Effector memory CD8-positive, alpha-beta T cell (primary cell): ENCODE data around the gene EPHA7.

Experiments
- ATAC-seq: fragments of 150-1000 bp; cut with Tn5 transposase; replicated peaks from 2 replicates; pipeline ENCODE4 v1.10.0; 2021; ENCODE audit warnings: mild to moderate bottlenecking, moderate library complexity
- DNase-seq, 3 experiments: peaks; one replicate each; pipeline ENCODE4 v3.0.0; 2021
- H3K27ac Mint-ChIP-seq, 2 donors: one replicate each; pipeline ENCODE4 v1.8.0; 2022; ENCODE audit warnings: mild to moderate bottlenecking in 2 of 2, mixed read lengths in 2 of 2, moderate library complexity in 2 of 2
- H3K27me3 Mint-ChIP-seq, 2 donors: one replicate each; pipeline ENCODE4 v1.8.0; 2022; ENCODE audit warnings: mixed read lengths in 2 of 2
- H3K36me3 Mint-ChIP-seq: one replicate; pipeline ENCODE4 v1.8.0; 2022; ENCODE audit warnings: mild to moderate bottlenecking, moderate library complexity, mixed read lengths; ENCODE audit not compliant: insufficient read depth
- H3K4me1 Mint-ChIP-seq, 2 donors: one replicate each; pipeline ENCODE4 v1.8.0; 2022; ENCODE audit warnings: low read depth in 2 of 2, mixed read lengths in 2 of 2
- H3K4me3 Mint-ChIP-seq, 2 donors: one replicate each; pipeline ENCODE4 v1.8.0; 2022; ENCODE audit warnings: mild to moderate bottlenecking in 2 of 2, mixed read lengths in 2 of 2, moderate library complexity in 2 of 2
- H3K9me3 Mint-ChIP-seq, 2 donors: one replicate each; pipeline ENCODE4 v1.8.0; 2022; ENCODE audit warnings: mixed read lengths in 2 of 2

The EPHA7 gene

GRCh38 chr6:93295631-93296030 is 123.7 kb downstream of the EPHA7 start:
- no peak overlapping the region for H3K27ac Mint-ChIP-seq
- H3K36me3 Mint-ChIP-seq = no peaks in the 10 kb centered on the region
- H3K27me3 Mint-ChIP-seq = no peaks in the 10 kb centered on the region
- H3K4me3 Mint-ChIP-seq = no peak overlapping the region
- ATAC-seq (no peak), DNase-seq (no peak)
- H3K4me1 Mint-ChIP-seq = no peaks in the 10 kb centered on the region
- peaks cover 6 to 14% of the 10 kb centered on the region in 2 donors for H3K9me3 Mint-ChIP-seq

- Mint-ChIP-seq H3K27me3 (no peaks in the 10 kb centered on the region), H3K4me3 (no peak overlapping the region), H3K4me1 (no peaks in the 10 kb centered on the region), H3K36me3 (no peaks in the 10 kb centered on the region), H3K9me3 (peaks cover 6 to 12% of the 10 kb centered on the region in 2 donors), H3K27ac (no peak overlapping the region)
- DNase-seq (no peak), ATAC-seq (no peak)
These were observed 124.5 kb downstream of the EPHA7 start for GRCh38 chr6:93294879-93295278.

GRCh38 chr6:93293872-93294271 is 125.5 kb downstream of the EPHA7 start:
- H3K9me3 Mint-ChIP-seq = peaks cover 3 to 7% of the 10 kb centered on the region in 2 donors
- H3K27ac Mint-ChIP-seq = no peak overlapping the region
- no peaks in the 10 kb centered on the region for H3K27me3 Mint-ChIP-seq
- H3K4me3 Mint-ChIP-seq = no peak overlapping the region
- DNase-seq (no peak), ATAC-seq (no peak)
- H3K36me3 Mint-ChIP-seq = no peaks in the 10 kb centered on the region
- no peaks in the 10 kb centered on the region for H3K4me1 Mint-ChIP-seq

DNA sequence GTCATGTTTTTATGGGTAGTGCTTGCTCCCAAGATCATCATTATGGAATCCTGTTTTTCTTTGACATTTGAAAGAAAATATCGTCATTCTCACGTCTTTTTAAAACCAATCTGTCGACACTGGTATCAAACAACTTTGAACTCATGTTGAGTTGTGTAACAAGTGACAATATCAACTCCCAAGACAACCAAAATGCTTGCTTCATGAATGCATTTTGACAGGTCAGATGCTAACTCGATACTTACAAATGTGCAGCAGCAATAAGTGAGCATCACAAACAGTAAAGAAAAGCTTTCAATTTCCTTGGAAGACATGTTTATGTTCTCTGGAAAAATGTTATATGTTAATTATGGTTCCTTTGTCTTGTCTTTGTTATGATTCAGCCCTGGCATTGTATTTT is 125.9 kb downstream of the EPHA7 start:
- no peaks in the 10 kb centered on the region for H3K36me3 Mint-ChIP-seq
- DNase-seq = no peak
- no peak overlapping the region for H3K27ac Mint-ChIP-seq
- ATAC-seq = no peak
- no peaks in the 10 kb centered on the region for H3K27me3 Mint-ChIP-seq
- no peak overlapping the region for H3K4me3 Mint-ChIP-seq
- no peaks in the 10 kb centered on the region for H3K4me1 Mint-ChIP-seq
- peaks cover 3 to 7% of the 10 kb centered on the region in 2 donors for H3K9me3 Mint-ChIP-seq

GRCh38 chr6:93282521-93283031 is 136.8 kb downstream of the EPHA7 start:
- peaks cover 4 to 5% of the 10 kb centered on the region in 2 donors for H3K9me3 Mint-ChIP-seq
- no peak for DNase-seq
- no peaks in the 10 kb centered on the region for H3K27me3 Mint-ChIP-seq
- no peak overlapping the region for H3K27ac Mint-ChIP-seq
- no peak for ATAC-seq
- H3K36me3 Mint-ChIP-seq = no peaks in the 10 kb centered on the region
- H3K4me1 Mint-ChIP-seq = no peaks in the 10 kb centered on the region
- H3K4me3 Mint-ChIP-seq = no peak overlapping the region

DNA sequence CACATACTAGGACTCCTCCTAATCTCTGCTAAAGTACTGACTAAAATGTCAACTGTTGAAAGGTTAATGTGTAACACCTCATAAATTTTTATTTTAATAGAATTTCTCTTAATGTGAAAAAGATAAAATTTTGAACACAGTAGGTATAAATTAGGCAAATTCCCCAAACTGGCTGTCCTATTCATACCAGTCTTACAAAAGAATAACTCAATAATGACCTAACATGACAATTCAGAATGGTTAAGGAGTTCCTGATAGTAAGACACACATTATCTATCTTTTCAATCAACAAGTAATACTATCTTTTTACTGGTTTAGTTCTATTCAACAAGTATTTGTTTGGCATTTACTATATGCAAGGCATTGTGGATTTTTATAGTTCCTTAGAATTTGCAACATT is 141.1 kb downstream of the EPHA7 start:
- no peak overlapping the region for H3K27ac Mint-ChIP-seq
- H3K4me3 Mint-ChIP-seq = no peak overlapping the region
- no peak for ATAC-seq
- no peaks in the 10 kb centered on the region for H3K4me1 Mint-ChIP-seq
- no peaks in the 10 kb centered on the region for H3K27me3 Mint-ChIP-seq
- DNase-seq = no peak
- peaks cover 0 to 1% of the 10 kb centered on the region in 2 donors for H3K9me3 Mint-ChIP-seq
- no peaks in the 10 kb centered on the region for H3K36me3 Mint-ChIP-seq

DNA sequence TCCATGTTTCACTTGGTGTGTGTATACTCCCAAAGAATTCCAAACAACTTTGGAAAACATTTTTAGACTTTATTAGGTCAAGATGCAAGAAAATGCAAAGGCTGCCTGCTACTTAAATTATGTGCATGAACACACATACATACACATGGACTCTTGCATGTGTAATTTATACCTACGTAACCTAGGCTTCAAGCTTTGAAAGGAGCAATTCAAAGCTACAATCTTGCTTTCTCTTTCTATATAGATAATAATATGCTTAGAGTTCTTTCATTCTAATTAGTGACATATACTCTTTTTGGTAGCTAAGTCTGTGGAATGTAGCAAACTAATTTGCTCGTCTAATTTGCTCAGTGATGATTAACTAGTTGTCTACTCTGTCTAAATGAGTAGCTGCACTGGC is 146.5 kb downstream of the EPHA7 start:
- Mint-ChIP-seq H3K9me3 (no peaks in the 10 kb centered on the region), H3K27ac (no peak overlapping the region), H3K27me3 (no peaks in the 10 kb centered on the region), H3K36me3 (no peaks in the 10 kb centered on the region), H3K4me1 (no peaks in the 10 kb centered on the region), H3K4me3 (no peak overlapping the region)
- ATAC-seq (no peak), DNase-seq (no peak)

GRCh38 chr6:93272211-93272610 is 147.1 kb downstream of the EPHA7 start:
- DNase-seq (no peak), ATAC-seq (no peak)
- Mint-ChIP-seq H3K4me3 (no peak overlapping the region), H3K4me1 (no peaks in the 10 kb centered on the region), H3K9me3 (no peaks in the 10 kb centered on the region), H3K36me3 (no peaks in the 10 kb centered on the region), H3K27ac (no peak overlapping the region), H3K27me3 (no peaks in the 10 kb centered on the region)

- no peak overlapping the region for H3K4me3 Mint-ChIP-seq
- H3K27ac Mint-ChIP-seq = no peak overlapping the region
These were observed 153.1 kb downstream of the EPHA7 start for GRCh38 chr6:93266116-93266817.

DNA sequence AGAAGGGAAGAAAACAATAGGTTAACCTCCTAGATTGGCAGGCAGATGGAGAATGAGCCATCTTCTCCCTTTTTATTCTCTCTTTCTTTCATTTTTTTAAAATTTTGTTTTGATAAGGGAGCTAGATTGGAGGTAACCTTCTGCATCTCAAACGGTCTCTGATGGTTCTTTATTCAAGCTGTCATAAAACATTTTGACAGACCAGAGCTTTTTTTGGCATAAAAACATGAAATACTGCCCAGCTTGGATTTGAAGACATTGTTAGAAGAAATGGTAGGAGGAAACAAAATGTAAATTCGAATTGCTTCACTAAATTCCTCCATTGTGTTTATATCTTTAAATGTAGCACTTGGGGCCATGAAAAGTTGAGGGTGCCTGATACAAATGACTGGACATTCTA is 158.5 kb downstream of the EPHA7 start:
- Mint-ChIP-seq H3K36me3 (no peaks in the 10 kb centered on the region), H3K4me1 (no peaks in the 10 kb centered on the region), H3K4me3 (no peak overlapping the region), H3K9me3 (peaks cover 0 to 2% of the 10 kb centered on the region in 2 donors), H3K27ac (no peak overlapping the region), H3K27me3 (no peaks in the 10 kb centered on the region)
- no peak for ATAC-seq
- no peak for DNase-seq

More at GRCh38 chr6:93266116-93266817, 153.1 kb downstream of the EPHA7 start:
- DNase-seq (no peak), ATAC-seq (no peak)
- H3K27me3 Mint-ChIP-seq = no peaks in the 10 kb centered on the region
- no peaks in the 10 kb centered on the region for H3K4me1 Mint-ChIP-seq
- no peaks in the 10 kb centered on the region for H3K9me3 Mint-ChIP-seq
- no peaks in the 10 kb centered on the region for H3K36me3 Mint-ChIP-seq

DNA sequence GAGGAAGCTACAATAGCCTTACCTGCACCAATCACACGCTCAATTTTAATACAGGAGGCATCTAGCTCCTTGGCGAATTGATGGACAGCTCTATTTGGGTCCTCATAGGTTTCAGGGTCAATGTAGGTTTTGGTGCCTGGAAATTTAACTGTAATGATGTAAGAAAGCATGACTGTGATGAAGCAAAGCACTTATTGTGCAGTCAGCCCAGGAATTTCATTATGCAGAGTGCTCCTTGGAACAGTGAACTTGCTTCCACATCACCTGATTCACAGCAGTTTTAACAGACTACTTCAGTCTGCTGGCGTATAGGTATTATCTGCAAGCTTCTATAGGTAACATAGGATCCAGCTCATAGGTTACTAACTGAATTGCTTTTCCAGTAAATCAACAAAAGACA is 160.0 kb downstream of the EPHA7 start:
- no peaks in the 10 kb centered on the region for H3K36me3 Mint-ChIP-seq
- H3K9me3 Mint-ChIP-seq = peaks cover 0 to 2% of the 10 kb centered on the region in 2 donors
- H3K27me3 Mint-ChIP-seq = no peaks in the 10 kb centered on the region
- no peak overlapping the region for H3K27ac Mint-ChIP-seq
- no peak for DNase-seq
- no peak for ATAC-seq
- no peak overlapping the region for H3K4me3 Mint-ChIP-seq
- H3K4me1 Mint-ChIP-seq = no peaks in the 10 kb centered on the region

DNA sequence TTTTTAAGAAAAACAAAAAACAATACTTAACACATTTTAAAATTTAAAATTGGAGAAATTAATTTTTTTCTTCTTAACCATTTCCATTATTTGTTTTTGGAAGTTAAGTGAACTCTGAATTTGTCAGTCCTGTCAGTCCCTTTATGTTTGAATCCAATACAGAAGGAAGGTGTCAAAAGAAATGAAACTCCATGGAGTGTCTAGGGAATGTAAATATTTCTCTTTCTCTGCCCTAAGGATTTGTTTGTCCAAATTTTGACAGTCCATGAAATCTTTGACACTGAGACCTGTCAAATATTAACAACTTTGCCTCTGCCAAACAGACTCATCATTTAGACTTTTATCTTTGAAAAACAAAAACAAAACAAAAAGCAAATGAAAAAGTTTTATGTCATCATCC is 166.4 kb downstream of the EPHA7 start:
- H3K9me3 Mint-ChIP-seq = peaks cover 0 to 3% of the 10 kb centered on the region in 2 donors
- H3K4me1 Mint-ChIP-seq = no peaks in the 10 kb centered on the region
- H3K36me3 Mint-ChIP-seq = no peaks in the 10 kb centered on the region
- DNase-seq = no peak
- H3K27me3 Mint-ChIP-seq = no peaks in the 10 kb centered on the region
- ATAC-seq = no peak
- H3K4me3 Mint-ChIP-seq = no peak overlapping the region
- no peak overlapping the region for H3K27ac Mint-ChIP-seq

DNA sequence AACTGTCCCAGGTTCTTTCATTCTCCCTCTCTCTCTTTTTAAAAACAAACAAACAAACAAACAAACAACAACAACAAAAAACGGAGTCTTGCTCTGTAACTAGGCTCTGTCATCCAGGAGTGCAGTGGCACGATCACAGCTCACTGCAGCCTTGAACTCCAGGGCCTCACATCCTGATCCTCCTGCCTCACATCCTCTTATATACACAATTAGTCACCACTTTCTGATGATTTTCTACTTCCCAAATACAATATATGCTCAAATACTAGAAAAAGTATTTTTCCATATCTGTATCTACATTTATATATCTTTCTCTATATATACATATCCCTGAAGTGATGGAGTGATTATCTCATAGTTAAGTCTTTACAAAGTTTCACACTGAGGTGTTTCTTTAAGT is 170.7 kb downstream of the EPHA7 start:
- no peak for DNase-seq
- no peak for ATAC-seq
- Mint-ChIP-seq H3K36me3 (peaks cover 4% of the 10 kb centered on the region), H3K27ac (no peak overlapping the region), H3K4me1 (no peaks in the 10 kb centered on the region), H3K27me3 (no peaks in the 10 kb centered on the region), H3K9me3 (peaks cover 0 to 3% of the 10 kb centered on the region in 2 donors), H3K4me3 (no peak overlapping the region)

DNA sequence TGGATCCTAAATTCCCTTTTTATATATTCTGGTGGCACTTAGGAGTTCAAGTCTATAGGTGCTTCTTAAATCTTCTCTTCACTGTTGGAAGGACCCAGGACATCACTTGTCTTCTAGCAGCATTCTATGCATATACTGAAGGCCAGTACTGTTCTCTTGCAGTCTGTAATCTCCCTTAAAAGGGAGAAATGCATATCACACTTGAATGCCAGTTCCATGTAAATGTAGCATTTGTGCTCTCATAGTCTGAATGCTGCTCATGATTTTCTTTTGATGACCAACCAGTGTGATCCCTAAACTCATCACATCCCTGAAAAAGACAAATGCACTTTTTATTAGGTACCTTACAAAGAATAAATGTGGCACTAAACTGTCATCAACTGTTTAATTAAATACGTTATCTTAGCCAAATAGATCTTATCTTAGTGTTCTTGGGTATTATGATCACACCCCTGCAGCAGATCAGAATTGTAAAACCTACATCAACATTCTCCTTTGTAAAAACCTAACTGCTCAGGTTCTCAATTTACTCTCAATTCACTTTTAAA is 176.1 kb downstream of the EPHA7 start:
- no peaks in the 10 kb centered on the region for H3K27me3 Mint-ChIP-seq
- no peak overlapping the region for H3K4me3 Mint-ChIP-seq
- H3K27ac Mint-ChIP-seq = no peak overlapping the region
- H3K9me3 Mint-ChIP-seq = peaks cover 0 to 4% of the 10 kb centered on the region in 2 donors
- peaks cover 4% of the 10 kb centered on the region for H3K36me3 Mint-ChIP-seq
- DNase-seq (no peak), ATAC-seq (no peak)
- H3K4me1 Mint-ChIP-seq = no peaks in the 10 kb centered on the region
